MM.1S (cell line): ENCODE data around the gene GRIK3.

Experiments used
- DNase-seq: peaks from one replicate; pipeline ENCODE4 v3.0.0-alpha.2; 2015
- H2AFZ ChIP-seq: fragments of 300-600 bp; sonication (generic); 2 replicates; pipeline ENCODE4 v1.6.0; 2016; ENCODE audit warnings: antibody characterized with exemption, low read length
- H3F3A ChIP-seq: fragments of 300-600 bp; sonication (generic); 2 replicates; pipeline ENCODE4 v1.6.1; 2016; ENCODE audit warnings: mild to moderate bottlenecking, antibody characterized with exemption, low read length, moderate library complexity, mixed read lengths; ENCODE audit not compliant: insufficient read depth
- H3K27ac ChIP-seq: fragments of 300-600 bp; sonication (generic); 2 replicates; pipeline ENCODE4 v1.5.1; 2016; ENCODE audit warnings: mild to moderate bottlenecking, low read length
- H3K27me3 ChIP-seq: fragments of 300-600 bp; sonication (generic); replicated peaks from 2 replicates; pipeline ENCODE4 v1.6.0; 2016; ENCODE audit warnings: low read length; ENCODE audit not compliant: insufficient read depth
- H3K36me3 ChIP-seq: fragments of 300-600 bp; sonication (generic); replicated peaks from 2 replicates; pipeline ENCODE4 v1.6.1; 2016; ENCODE audit warnings: mild to moderate bottlenecking, low read length, mixed read lengths; ENCODE audit not compliant: insufficient read depth
- H3K4me1 ChIP-seq: fragments of 300-600 bp; sonication (generic); 2 replicates; pipeline ENCODE4 v1.6.1; 2016; ENCODE audit warnings: low read length, mixed read lengths
- H3K4me2 ChIP-seq: fragments of 300-600 bp; sonication (generic); 2 replicates; pipeline ENCODE4 v1.6.0; 2016; ENCODE audit warnings: low read depth, low read length
- H3K4me3 ChIP-seq: fragments of 300-600 bp; sonication (generic); 2 replicates; pipeline ENCODE4 v1.5.1; 2016; ENCODE audit warnings: low read length, mixed read lengths
- H3K79me2 ChIP-seq: fragments of 300-600 bp; sonication (generic); 2 replicates; pipeline ENCODE4 v1.6.1; 2016; ENCODE audit warnings: mixed run types, low read length, mixed read lengths
- H3K9ac ChIP-seq: fragments of 300-600 bp; sonication (generic); 2 replicates; pipeline ENCODE4 v1.6.1; 2016; ENCODE audit warnings: low read length, mixed read lengths
- H3K9me2 ChIP-seq: fragments of 300-600 bp; sonication (generic); replicated peaks from 2 replicates; pipeline ENCODE4 v1.6.1; 2016; ENCODE audit warnings: mild to moderate bottlenecking, low read length, mixed read lengths; ENCODE audit not compliant: insufficient read depth
- H3K9me3 ChIP-seq: fragments of 300-600 bp; sonication (generic); replicated peaks from 2 replicates; pipeline ENCODE4 v1.6.1; 2016; ENCODE audit warnings: mild to moderate bottlenecking, low read length, mixed read lengths; ENCODE audit not compliant: insufficient read depth
- H4K20me1 ChIP-seq: fragments of 300-600 bp; sonication (generic); 2 replicates; pipeline ENCODE4 v1.6.1; 2016; ENCODE audit warnings: mild to moderate bottlenecking, low read length, moderate library complexity, mixed read lengths; ENCODE audit not compliant: insufficient read depth
- CTCF ChIP-seq: fragments of 300-600 bp; sonication (generic); IDR thresholded peaks from 2 replicates; pipeline ENCODE4 v1.5.1; 2016; ENCODE audit warnings: antibody characterized with exemption, low read length, mixed read lengths
- EZH2 ChIP-seq: fragments of 300-600 bp; sonication (generic); optimal IDR thresholded peaks from 2 replicates; pipeline ENCODE3; 2017; ENCODE audit warnings: low read depth, mild to moderate bottlenecking, antibody characterized with exemption, low read length, mixed read lengths
- EZH2phosphoT487 ChIP-seq: fragments of 300-600 bp; sonication (generic); IDR thresholded peaks from 2 replicates; pipeline ENCODE4 v1.6.1; 2018; ENCODE audit warnings: antibody characterized with exemption, low read length

The GRIK3 gene

GRCh38 chr1:36987276-36987675 lies 47.0 kb downstream of the GRIK3 start:
- peaks cover 80% of the 10 kb centered on the region for H3K27me3 ChIP-seq
- no peaks in the 10 kb centered on the region for H3K9me2 ChIP-seq
- H4K20me1 ChIP-seq = no peaks in the 10 kb centered on the region
- H3K36me3 ChIP-seq = no peaks in the 10 kb centered on the region
- H3K79me2 ChIP-seq = no peaks in the 10 kb centered on the region
- no peak overlapping the region for H3K9ac ChIP-seq
- H3F3A ChIP-seq = no peaks in the 10 kb centered on the region
- no peak for DNase-seq
- H3K4me2 ChIP-seq = no peak overlapping the region
- no peak overlapping the region for H3K4me3 ChIP-seq
- no peak overlapping the region for H2AFZ ChIP-seq
- no peak overlapping the region for H3K27ac ChIP-seq
- H3K4me1 ChIP-seq = no peaks in the 10 kb centered on the region
- no peak for TF ChIP-seq CTCF
- no peaks in the 10 kb centered on the region for H3K9me3 ChIP-seq

DNA sequence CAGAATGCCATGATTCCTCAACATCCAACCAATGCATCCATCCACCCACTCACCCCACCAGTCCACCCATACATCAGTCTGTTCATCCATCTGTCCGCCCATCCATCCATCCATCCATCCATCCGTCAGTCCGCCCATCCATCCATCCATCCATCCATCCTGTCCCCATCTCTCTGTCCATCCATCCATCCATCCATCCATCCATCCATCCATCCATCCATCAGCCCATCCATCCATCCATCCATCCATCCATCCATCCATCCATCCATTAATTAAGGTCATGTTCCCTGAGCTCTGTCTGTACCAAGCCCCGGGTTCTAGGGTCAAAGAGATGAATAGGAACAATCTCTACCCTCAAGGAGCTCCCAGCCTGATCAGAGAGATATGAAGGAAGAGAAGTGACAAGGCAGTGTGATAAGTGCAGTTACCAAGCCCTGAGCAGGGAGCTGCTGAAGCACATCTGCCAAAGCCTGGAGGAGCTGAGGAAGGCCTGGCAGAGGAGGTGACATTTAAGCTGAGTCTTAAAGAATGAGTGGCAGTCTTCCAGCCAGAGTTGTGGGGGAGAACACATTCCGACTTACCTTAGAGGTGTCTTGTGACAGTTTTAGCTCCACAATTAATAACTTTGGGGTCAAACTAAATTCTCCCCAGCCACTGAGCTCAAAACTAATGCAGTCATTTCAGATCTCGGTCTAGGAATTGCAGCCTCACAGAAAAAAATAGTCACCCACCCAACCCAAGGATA lies 47.9 kb downstream of the GRIK3 start:
- H3K4me2 ChIP-seq = no peak overlapping the region
- no peak overlapping the region for H3K4me3 ChIP-seq
- H3K79me2 ChIP-seq = no peaks in the 10 kb centered on the region
- H3K9me2 ChIP-seq = no peaks in the 10 kb centered on the region
- H3K4me1 ChIP-seq = no peaks in the 10 kb centered on the region
- no peak for DNase-seq
- no peak overlapping the region for H2AFZ ChIP-seq
- H3K9ac ChIP-seq = no peak overlapping the region
- H4K20me1 ChIP-seq = no peaks in the 10 kb centered on the region
- H3K9me3 ChIP-seq = no peaks in the 10 kb centered on the region
- no peaks in the 10 kb centered on the region for H3F3A ChIP-seq
- TF ChIP-seq EZH2phosphoT487 (no peak), EZH2 (no peak), CTCF (no peak)
- H3K36me3 ChIP-seq = no peaks in the 10 kb centered on the region
- no peak overlapping the region for H3K27ac ChIP-seq
- peaks cover 81% of the 10 kb centered on the region for H3K27me3 ChIP-seq

GRCh38 chr1:36984675-36985074 lies 49.6 kb downstream of the GRIK3 start:
- no peak overlapping the region for H3K27ac ChIP-seq
- H2AFZ ChIP-seq = no peak overlapping the region
- no peaks in the 10 kb centered on the region for H3F3A ChIP-seq
- H4K20me1 ChIP-seq = no peaks in the 10 kb centered on the region
- no peaks in the 10 kb centered on the region for H3K4me1 ChIP-seq
- DNase-seq = no peak
- no peaks in the 10 kb centered on the region for H3K79me2 ChIP-seq
- no peaks in the 10 kb centered on the region for H3K9me3 ChIP-seq
- H3K4me2 ChIP-seq = no peak overlapping the region
- H3K27me3 ChIP-seq = peaks cover 73% of the 10 kb centered on the region
- H3K9ac ChIP-seq = no peak overlapping the region
- no peaks in the 10 kb centered on the region for H3K9me2 ChIP-seq
- TF ChIP-seq EZH2 (no peak), EZH2phosphoT487 (no peak), CTCF (no peak)
- no peaks in the 10 kb centered on the region for H3K36me3 ChIP-seq
- no peak overlapping the region for H3K4me3 ChIP-seq
